ENCODE results near the gene CHURC1.

The CHURC1 gene

DNA sequence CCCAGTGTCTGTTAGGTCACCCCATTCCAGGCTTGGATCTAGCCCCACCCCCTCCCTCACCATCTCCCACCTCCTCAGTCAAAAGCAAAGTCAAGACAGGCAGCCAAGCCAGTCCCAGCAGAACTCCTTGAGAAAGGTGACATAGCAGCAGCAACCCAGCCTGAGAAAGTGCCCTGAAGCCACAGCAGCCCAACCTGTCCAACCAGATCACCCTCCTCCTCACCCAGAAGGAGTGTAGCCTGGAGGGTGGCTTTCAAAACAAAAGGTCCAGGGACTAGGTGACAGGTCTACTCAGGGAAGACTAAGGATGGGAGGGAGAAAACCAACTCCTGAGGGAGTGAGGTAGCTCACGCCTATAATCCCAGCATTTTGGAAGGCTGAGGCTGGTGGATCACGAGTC is 52.7 kb downstream of the CHURC1 start:
- H3K4me3 ChIP-seq (ENCODE audit: low read depth, low read length): no peak overlapping the region
- DNase-seq (ENCODE audit: low read depth): no peak
- in situ Hi-C loops (cut with HindIII; ENCODE audit: low sequenced_read_pairs): no loop called here
- TF ChIP-seq, protein P1, sequence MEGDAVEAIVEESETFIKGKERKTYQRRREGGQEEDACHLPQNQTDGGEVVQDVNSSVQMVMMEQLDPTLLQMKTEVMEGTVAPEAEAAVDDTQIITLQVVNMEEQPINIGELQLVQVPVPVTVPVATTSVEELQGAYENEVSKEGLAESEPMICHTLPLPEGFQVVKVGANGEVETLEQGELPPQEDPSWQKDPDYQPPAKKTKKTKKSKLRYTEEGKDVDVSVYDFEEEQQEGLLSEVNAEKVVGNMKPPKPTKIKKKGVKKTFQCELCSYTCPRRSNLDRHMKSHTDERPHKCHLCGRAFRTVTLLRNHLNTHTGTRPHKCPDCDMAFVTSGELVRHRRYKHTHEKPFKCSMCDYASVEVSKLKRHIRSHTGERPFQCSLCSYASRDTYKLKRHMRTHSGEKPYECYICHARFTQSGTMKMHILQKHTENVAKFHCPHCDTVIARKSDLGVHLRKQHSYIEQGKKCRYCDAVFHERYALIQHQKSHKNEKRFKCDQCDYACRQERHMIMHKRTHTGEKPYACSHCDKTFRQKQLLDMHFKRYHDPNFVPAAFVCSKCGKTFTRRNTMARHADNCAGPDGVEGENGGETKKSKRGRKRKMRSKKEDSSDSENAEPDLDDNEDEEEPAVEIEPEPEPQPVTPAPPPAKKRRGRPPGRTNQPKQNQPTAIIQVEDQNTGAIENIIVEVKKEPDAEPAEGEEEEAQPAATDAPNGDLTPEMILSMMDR (IDR thresholded peaks at IDR 0.05; ENCODE audit: low read depth, low read length, missing control alignments): no peak

DNA sequence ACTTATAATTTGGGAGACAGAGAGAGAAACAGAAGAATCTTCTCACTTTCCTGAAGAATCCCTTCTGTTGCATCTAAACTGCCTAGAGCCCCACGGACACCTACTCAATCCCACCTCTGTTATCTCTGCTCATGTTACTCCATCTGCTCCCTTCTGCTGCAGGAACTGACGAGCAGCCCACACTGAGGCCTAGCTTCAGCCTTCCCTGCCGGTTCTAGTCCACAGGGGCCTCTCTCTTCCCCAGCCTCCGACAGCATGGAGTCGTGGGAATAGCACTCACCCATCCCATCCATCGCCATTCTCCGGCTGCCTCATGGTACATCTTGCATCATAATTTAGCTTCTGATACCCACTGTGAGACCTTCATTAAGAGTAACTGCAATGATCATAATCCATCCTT is 53.9 kb downstream of the CHURC1 start:
- H3K4me3 ChIP-seq (ENCODE audit: low read depth, low read length): no peak overlapping the region

DNA sequence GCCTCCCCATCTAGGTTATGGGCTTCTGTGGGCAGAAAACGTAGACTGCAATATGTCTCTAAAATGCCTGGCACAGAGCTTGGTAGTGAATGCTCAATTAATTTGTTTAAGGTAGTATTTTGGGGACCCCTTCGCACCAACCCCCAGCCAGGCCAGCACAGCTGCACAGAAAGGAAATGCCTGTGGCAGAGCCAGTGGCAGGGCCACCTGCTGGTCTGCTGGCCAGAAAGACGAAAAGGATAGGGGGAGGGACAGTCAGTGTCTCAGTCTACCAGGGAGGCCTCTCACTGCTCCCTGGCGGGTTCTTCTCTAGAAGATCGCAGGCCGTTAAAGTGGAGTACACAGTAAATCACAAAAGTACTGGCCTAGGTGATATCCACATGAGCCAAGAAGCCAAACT is 54.4 kb downstream of the CHURC1 start:
- TF ChIP-seq, protein P1 (IDR thresholded peaks at IDR 0.05; ENCODE audit: low read depth, low read length, missing control alignments): no peak
- in situ Hi-C loops (cut with HindIII; ENCODE audit: low sequenced_read_pairs): no loop called here
- DNase-seq (ENCODE audit: low read depth): peak; percentile 51
- no peak overlapping the region for H3K4me3 ChIP-seq (ENCODE audit: low read depth, low read length)

More for the DNA sequence above, 53.9 kb downstream of the CHURC1 start:
- DNase-seq (ENCODE audit: low read depth): peak; percentile 31
- in situ Hi-C loops (cut with HindIII; ENCODE audit: low sequenced_read_pairs): no loop called here
- TF ChIP-seq, protein P1 (IDR thresholded peaks at IDR 0.05; ENCODE audit: low read depth, low read length, missing control alignments): no peak

DNA sequence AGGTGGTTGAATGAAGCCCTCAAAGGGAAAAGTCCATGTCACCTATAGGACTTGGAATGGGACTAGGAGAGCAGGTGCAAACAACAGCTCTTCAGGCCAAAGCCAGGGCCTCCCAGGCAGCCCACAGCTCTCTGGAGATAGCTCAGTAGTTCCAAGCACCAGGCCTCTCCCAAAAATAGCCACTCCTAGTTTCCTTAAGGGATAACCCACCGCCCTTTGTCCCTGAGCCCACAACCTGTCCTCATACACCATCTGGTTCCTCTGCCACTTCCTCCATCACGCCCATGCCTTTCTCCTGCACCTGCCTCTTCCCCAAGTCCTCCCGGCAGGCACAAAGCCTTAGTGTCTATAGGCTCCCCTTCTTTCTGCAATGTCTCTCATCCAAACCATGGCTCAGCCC is 55.8 kb downstream of the CHURC1 start:
- TF ChIP-seq, protein P1 (IDR thresholded peaks at IDR 0.05; ENCODE audit: low read depth, low read length, missing control alignments): no peak
- no peak for DNase-seq (ENCODE audit: low read depth)
- no peak overlapping the region for H3K4me3 ChIP-seq (ENCODE audit: low read depth, low read length)
- in situ Hi-C loops (cut with HindIII; ENCODE audit: low sequenced_read_pairs): no loop called here

DNA sequence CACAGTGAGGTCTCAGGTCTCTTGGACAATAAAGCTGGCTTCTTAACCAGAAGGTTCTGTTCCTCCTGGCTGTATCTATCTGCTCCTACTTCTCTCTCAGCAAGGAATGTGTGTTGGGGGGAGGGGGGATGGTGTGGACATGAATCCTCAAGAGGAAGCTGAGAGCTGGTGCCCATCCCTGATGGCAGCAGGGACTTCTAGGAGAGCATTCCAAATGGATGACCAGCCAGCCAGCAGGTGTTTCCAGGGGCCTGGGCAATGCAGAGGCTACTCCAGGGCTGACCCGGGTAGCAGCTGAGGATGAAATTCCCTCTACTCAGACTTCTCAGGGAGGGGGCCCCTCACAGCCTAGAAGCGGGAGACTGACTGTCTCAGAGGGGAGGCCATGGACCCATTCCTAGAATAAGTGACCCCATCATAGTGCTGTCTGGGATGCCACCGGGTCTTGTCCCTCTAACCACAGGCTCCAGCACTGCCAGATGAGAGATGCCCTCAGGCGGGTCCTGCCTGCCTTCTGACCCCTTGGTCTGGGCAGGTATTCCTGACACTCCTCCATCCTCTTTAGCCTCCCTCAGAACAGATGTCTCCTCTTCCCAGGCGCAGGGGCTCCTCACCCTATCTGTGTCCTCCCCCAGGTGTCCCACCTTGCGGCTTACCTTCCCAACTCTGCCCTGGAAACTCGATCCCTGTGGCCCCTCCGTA is 56.7 kb downstream of the CHURC1 start:
- no peak for DNase-seq (ENCODE audit: low read depth)
- in situ Hi-C loops (cut with HindIII; ENCODE audit: low sequenced_read_pairs): no loop called here
- peak overlapping the region; percentile 71 for H3K4me3 ChIP-seq (ENCODE audit: low read depth, low read length)
- TF ChIP-seq, protein P1 (IDR thresholded peaks at IDR 0.05; ENCODE audit: low read depth, low read length, missing control alignments): no peak

DNA sequence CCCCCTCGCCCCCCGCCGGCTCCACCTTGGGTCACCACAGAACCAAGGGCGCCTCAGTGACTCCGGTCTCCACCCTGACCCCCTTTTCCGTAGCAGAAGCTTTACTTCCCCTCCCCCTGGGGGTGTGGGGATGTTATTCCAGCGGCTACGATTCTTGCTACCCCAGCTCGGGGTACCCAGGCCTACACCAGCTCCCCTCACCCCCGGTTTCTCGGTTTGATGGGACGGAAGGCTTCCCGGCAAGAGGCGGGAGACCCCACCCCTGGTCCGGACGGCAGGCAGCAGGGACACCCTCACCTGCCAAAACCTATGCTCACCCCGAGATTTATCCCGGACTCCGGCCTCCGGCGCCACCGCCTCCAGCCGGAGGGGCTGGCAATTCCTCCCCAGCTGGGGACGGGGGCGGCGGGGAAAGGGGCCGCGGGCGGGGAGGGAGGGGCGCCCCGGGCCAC is 57.3 kb downstream of the CHURC1 start:
- no peak for DNase-seq (ENCODE audit: low read depth)
- H3K4me3 ChIP-seq (ENCODE audit: low read depth, low read length): peak overlapping the region; percentile 71
- in situ Hi-C loops (cut with HindIII; ENCODE audit: low sequenced_read_pairs): no loop called here
- TF ChIP-seq, protein P1 (IDR thresholded peaks at IDR 0.05; ENCODE audit: low read depth, low read length, missing control alignments): no peak

Measured in astrocyte of the cerebellum (primary cell).